WTC11 (cell line): ENCODE measurements around the gene ATL3.
A peak's percentile ranks its signal among the peaks of the same experiment; 100 is the strongest.

Experiments
- ATF1 ChIP-seq: sonication (generic); formaldehyde crosslinking; IDR thresholded peaks from 2 replicates; pipeline ENCODE4 v1.8.1; 2023; ENCODE audit warnings: mild to moderate bottlenecking, moderate library complexity, missing genetic modification reagents
- ATF3 ChIP-seq: sonication (generic); formaldehyde crosslinking; conservative IDR thresholded peaks from 2 replicates; pipeline ENCODE4 v1.8.1; 2022; ENCODE audit warnings: mild to moderate bottlenecking, missing genetic modification reagents
- CBFB ChIP-seq: sonication (generic); formaldehyde crosslinking; IDR thresholded peaks from 2 replicates; pipeline ENCODE4 v1.8.1; 2022; ENCODE audit warnings: mild to moderate bottlenecking, low read depth, missing genetic modification reagents
- CTCF ChIP-seq: fragments of 200-600 bp; IDR thresholded peaks from 2 replicates; pipeline ENCODE4 v1.8.0; 2022; ENCODE audit warnings: antibody characterized with exemption
- E2F4 ChIP-seq: sonication (generic); formaldehyde crosslinking; IDR thresholded peaks from 2 replicates; pipeline ENCODE4 v1.8.1; 2022; ENCODE audit warnings: low read depth, mild to moderate bottlenecking, moderate library complexity, missing genetic modification reagents, borderline replicate concordance
- JAZF1 ChIP-seq: fragments of 250-450 bp; sonication (Bioruptor Pico); IDR thresholded peaks from 2 replicates; pipeline ENCODE4 v1.9.0; 2021; ENCODE audit warnings: moderate library complexity, mild to moderate bottlenecking, inconsistent platforms
- TCF7 ChIP-seq: sonication (generic); formaldehyde crosslinking; IDR thresholded peaks from 2 replicates; pipeline ENCODE4 v1.8.0; 2022; ENCODE audit warnings: mild to moderate bottlenecking, low read depth, missing genetic modification reagents, moderate library complexity
- USF2 ChIP-seq: sonication (generic); formaldehyde crosslinking; IDR thresholded peaks from 2 replicates; pipeline ENCODE4 v1.8.1; 2023; ENCODE audit warnings: mild to moderate bottlenecking, missing genetic modification reagents, moderate library complexity
- ZNF416 ChIP-seq: fragments of 250-450 bp; sonication (Bioruptor Pico); IDR thresholded peaks from 2 replicates; pipeline ENCODE4 v1.9.0; 2021; ENCODE audit warnings: mild to moderate bottlenecking, inconsistent platforms
- ZNF423 ChIP-seq: fragments of 250-450 bp; sonication (Bioruptor Pico); IDR thresholded peaks from 2 replicates; pipeline ENCODE4 v2.1.2; 2022; ENCODE audit warnings: mild to moderate bottlenecking, moderate library complexity

DNA sequence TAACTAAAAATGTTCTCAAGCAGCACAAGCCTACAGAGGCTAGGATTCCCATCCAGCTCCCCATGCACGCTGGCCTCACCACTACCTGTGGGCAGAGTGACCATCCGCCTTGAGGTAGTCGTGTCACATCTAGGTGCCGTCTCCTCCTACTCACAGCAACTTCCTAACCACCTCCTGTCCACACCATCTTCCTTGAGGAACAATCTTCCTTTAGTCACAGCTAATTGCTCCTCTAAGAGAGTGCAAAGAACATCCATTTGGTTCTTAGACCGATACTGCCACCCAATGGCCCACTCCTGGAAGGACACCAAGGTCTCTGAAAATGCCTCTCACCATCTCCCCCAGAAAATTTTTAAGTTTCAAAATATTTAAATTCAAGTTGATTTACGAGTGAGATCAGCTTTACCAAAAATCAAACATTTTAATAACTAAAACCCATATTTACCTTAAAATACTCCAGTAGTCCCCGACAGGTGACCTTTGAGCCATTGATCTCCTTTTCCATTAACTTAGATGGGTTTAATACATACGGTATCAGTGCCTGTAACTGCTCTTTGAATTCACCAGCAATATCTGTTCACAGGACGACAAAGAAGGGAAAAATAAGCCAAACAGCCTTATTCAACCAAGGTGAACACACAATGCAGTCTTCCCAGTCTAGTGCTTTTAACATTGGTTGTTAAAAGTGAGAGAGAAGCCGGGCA lies 35.3 kb downstream of the ATL3 start:
- no peak for TF ChIP-seq E2F4 (CRISPR knock-in tag)
- TF ChIP-seq JAZF1 = no peak
- peak; percentile 69 for TF ChIP-seq CTCF
- TF ChIP-seq TCF7 (CRISPR knock-in tag) = no peak
- TF ChIP-seq ZNF423 = no peak
- TF ChIP-seq ATF1 (CRISPR knock-in tag) = no peak
- no peak for TF ChIP-seq ZNF416 (CRISPR knock-in tag)
- no peak for TF ChIP-seq ATF3 (CRISPR knock-in tag)
- no peak for TF ChIP-seq USF2
- no peak for TF ChIP-seq CBFB (CRISPR knock-in tag)
